GM19395 (cell line): ENCODE measurements around the gene KLF14.
"Not testable (repeated sequence)": the region's sequence is repeated elsewhere in the genome, so short reads cannot be mapped to it uniquely, and the experiment has no call there.

ENCODE experiments used
- ATAC-seq: cut with Tn5 transposase; IDR thresholded peaks from one replicate; pipeline ENCODE4 v1.9.1; 2021; ENCODE audit warnings: mild to moderate bottlenecking, moderate library complexity; ENCODE audit not compliant: unreplicated experiment

Gene KLF14

GRCh38 chr7:130733931-130734814 lies at the start of gene KLF14:
KLF14 (minus strand) TSS chr7:130734207; CDS start chr7:130734033, 174 bp downstream.
- no peak for ATAC-seq

DNA sequence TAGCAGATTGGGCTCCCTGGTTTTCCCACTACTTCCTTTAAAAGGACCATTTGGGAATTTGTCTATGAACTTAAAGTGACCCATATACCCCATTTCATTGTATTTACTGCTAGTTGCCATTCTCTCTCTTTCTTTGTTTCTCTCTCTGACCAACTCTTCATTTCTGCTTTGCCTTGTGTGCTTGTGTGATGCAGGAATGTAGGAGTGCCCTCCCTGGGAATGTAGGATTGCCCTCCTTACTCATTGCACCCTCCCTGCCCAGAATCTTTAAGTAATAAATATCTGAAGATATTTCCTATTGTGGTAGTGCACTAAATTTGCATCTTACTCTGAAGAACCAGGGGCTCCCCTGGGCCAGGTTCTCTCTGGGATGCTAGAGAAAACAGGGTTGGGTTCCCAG lies 47.3 kb upstream of the KLF14 start:
- no peak for ATAC-seq

GRCh38 chr7:130777426-130777825 lies 43.4 kb upstream of the KLF14 start:
- ATAC-seq: no peak

- ATAC-seq: not testable (repeated sequence)
Measured at GRCh38 chr7:130772456-130772855, 38.4 kb upstream of the KLF14 start.

GRCh38 chr7:130768854-130769253 lies 34.8 kb upstream of the KLF14 start:
- ATAC-seq: no peak

GRCh38 chr7:130764569-130764968 lies 30.6 kb upstream of the KLF14 start:
- not testable (repeated sequence) for ATAC-seq

DNA sequence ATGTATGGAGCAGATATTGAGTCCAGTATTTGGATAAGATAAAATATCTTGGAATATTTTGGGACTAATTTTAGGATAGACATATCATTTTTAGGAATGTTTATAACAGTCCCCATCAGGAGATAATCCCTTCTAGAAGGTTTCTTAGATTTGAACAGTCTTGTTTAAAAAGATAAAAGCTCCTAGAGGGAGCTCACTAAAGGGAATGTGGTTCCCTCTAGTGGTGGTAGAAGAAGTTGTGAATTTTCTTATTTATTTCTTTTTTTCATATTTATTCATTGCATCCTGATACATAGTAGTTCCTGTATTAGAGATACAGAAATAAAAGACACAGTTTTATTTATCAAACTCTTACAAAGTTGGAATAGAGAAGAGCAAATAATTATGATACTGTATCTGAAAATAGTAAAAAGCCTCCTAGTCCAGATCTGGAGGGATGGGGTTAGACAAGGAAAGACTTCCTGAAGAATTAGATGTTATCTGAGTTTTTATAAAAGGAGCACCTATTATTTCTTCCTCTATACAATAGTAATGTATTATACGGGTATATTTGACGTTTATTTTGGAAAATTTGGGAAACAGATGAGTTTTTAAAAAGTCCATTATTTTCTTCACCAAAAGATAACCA lies 24.5 kb upstream of the KLF14 start:
- no peak for ATAC-seq

- ATAC-seq: no peak
Measured at GRCh38 chr7:130756316-130756715, 22.3 kb upstream of the KLF14 start.

GRCh38 chr7:130752424-130752823 lies 18.4 kb upstream of the KLF14 start:
- no peak for ATAC-seq

DNA sequence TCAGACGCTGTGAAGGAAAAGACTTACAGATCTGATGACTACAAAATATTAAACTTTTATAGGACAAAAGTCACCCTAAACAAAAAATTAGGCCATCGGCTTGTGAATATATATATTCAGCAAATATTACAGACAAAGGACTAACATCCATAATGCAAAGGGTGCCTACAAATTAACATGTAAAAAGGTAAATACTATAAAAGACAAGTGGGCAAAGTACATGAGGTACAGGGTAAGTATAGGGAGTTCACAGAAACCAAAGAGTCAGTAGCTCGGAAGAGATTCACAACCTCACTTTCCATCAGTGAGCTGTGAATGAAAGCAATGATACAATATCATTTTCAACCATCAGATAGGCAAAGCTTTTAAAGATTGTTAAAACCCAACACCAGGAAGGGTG lies 16.7 kb upstream of the KLF14 start:
- no peak for ATAC-seq

GRCh38 chr7:130748531-130749389 lies 14.8 kb upstream of the KLF14 start:
- no peak for ATAC-seq

GRCh38 chr7:130741331-130741995 lies 7.5 kb upstream of the KLF14 start:
- ATAC-seq: no peak

DNA sequence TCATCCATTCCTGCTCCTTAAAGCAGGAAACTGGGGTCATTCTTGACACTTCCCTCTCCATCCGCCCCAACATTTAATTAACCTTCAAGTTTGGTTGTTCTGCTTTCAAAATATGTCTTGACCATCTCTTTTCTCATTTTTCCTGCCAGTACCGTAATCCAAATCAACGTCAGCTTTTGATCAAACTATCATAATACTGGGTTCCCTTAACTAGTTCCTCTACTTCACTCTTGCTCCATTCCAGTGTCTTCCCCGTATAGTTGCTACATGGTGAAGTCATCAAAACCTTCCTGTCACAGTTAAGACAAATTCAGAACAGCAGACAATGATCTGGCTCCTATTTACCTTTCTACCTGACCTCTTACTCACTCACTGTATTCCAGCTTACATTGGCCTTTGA lies 6.6 kb upstream of the KLF14 start:
- ATAC-seq: no peak

GRCh38 chr7:130736298-130736900 lies 2.4 kb upstream of the KLF14 start:
- ATAC-seq: no peak

- ATAC-seq: no peak
Measured at GRCh38 chr7:130734815-130735716, 1.1 kb upstream of the KLF14 start.

DNA sequence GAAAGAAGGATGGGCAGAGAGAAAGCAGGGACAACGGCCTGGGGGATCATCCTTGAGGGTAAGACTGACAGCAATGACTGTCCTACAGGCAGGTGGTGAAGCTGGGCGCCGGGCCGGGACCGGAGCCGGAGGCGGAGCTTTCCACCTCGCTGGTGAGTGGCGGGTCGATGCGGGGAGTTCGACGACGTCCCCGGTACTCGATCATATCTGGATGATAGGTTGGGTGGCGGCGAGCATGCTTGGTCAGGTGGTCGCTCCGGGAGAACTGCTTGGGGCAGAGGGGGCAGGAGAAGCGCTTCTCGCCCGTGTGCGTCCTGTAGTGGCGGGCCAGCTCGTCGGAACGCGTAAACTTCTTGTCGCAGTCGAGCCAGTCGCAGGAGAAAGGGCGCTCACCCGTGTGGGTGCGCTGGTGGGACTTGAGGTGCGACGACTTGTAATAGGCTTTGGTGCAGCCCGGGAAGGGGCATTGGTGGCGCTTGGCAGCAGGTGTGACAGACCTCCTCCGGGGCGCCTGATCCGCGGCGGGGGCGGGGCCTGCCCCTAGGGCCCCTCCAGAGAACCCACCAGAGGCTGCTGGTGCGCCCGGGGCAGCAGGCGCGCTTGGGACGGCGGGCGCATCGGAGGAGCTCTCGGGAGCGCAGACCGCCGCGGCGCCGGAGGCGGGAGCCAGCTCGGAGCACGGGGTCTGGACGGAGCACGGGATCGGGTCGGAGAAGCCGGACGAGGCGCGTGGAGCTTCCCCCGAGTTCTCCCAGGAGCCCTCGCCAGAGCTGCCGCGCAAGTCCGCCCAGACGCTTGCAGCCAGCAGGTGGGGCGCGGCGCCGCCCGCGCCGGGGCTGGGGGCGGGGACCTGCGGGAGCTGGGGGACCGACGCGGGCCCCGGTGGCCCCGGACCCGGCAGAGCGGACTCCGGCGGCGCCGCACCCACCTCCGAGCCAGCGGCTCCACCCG lies 752 bp downstream of the KLF14 start:
- ATAC-seq: no peak

- ATAC-seq: no peak
Measured at GRCh38 chr7:130723784-130724183, 10.2 kb downstream of the KLF14 start.
